Stimulated activated CD4-positive, alpha-beta T cell treated with anti-CD3 and anti-CD28 coated beads, Interleukin-15, amount 100 ng/mL, for 48 hours (primary cell): ENCODE measurements around the gene IQCH.
"Not testable (repeated sequence)": the region's sequence is repeated elsewhere in the genome, so short reads cannot be mapped to it uniquely, and the experiment has no call there.

Experiments used
- DNase-seq, 2 donors: peaks; one replicate each; pipeline ENCODE4 v3.0.0-alpha.2; 2020; ENCODE audit warnings: low read depth in 2 of 2

IQCH gene

GRCh38 chr15:67436351-67437250 is 182.0 kb downstream of the IQCH start:
- not testable (repeated sequence) for DNase-seq

GRCh38 chr15:67444100-67444499 is 189.5 kb downstream of the IQCH start:
- DNase-seq, result no peak

- DNase-seq, result no peak
Observed at GRCh38 chr15:67446449-67446848, 191.9 kb downstream of the IQCH start.

- not testable (repeated sequence) for DNase-seq
Observed at GRCh38 chr15:67448372-67448771, 193.8 kb downstream of the IQCH start.

- not testable (repeated sequence) for DNase-seq
Observed at GRCh38 chr15:67453703-67454102, 199.1 kb downstream of the IQCH start.

- DNase-seq, result peak; percentile 65 to 81
Observed at GRCh38 chr15:67456677-67457529, 202.3 kb downstream of the IQCH start.

GRCh38 chr15:67458331-67459029 is 203.9 kb downstream of the IQCH start:
- no peak for DNase-seq

GRCh38 chr15:67460521-67460920 is 205.9 kb downstream of the IQCH start:
- no peak for DNase-seq

GRCh38 chr15:67461735-67462134 is 207.1 kb downstream of the IQCH start:
- no peak for DNase-seq

GRCh38 chr15:67462875-67463274 is 208.3 kb downstream of the IQCH start:
- DNase-seq, result no peak

GRCh38 chr15:67463488-67463887 is 208.9 kb downstream of the IQCH start:
- no peak for DNase-seq

- no peak for DNase-seq
Observed at GRCh38 chr15:67465196-67465952, 210.8 kb downstream of the IQCH start.

GRCh38 chr15:67468416-67468815 is 213.8 kb downstream of the IQCH start:
- no peak for DNase-seq

- no peak for DNase-seq
Observed at GRCh38 chr15:67469680-67470079, 215.1 kb downstream of the IQCH start.

GRCh38 chr15:67472957-67473356 is 218.4 kb downstream of the IQCH start:
- no peak for DNase-seq

- no peak for DNase-seq
Observed at GRCh38 chr15:67474405-67475110, 220.0 kb downstream of the IQCH start.

GRCh38 chr15:67479781-67480505 is 225.4 kb downstream of the IQCH start:
- no peak for DNase-seq

- DNase-seq, result no peak
Observed at GRCh38 chr15:67480741-67481140, 226.2 kb downstream of the IQCH start.

GRCh38 chr15:67481680-67482079 is 227.1 kb downstream of the IQCH start:
- DNase-seq, result no peak

GRCh38 chr15:67495585-67495984 is 241.0 kb downstream of the IQCH start:
- no peak for DNase-seq
